ENCODE data around the gene B3GALT5.

B3GALT5 gene

DNA sequence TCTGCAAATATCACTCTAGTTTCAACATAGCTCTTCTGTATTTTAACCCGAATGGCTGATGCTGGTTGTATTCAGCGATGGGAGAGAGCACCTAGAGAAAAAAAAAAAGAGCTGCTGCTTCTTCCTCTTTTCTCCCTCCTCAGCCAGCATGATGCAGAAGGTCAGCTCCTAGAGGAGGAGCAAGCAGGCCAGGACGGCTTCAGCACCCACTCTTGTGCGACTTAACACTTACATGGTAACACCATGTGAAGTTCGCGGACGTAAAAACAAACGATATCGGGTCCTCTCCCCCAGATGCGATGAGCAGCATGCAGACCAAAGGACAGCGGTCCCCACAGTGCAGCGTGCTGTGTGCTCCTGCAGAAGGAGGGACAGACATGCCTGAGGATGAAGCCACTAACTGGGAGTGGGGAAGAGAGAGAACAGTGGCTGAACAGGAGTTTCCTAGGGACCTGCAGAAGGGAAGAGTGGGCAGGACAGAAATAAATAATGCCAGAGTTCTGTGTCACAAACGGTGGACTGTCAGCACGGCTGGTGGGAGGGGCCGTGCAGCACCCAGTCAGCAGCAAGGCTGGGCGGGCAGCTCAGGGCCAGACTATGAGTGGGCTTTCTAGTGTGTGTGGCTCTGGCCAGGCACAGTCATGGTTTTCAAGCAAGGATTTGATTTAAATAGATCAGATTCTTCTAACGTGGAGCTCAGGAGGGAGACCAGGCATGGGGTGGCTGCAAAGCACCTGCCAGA, 11.4 kb upstream of the B3GALT5 start:
- peak overlapping the region; percentile 32 for H3K4me3 Mint-ChIP-seq
- peak; percentile 39 for DNase-seq

DNA sequence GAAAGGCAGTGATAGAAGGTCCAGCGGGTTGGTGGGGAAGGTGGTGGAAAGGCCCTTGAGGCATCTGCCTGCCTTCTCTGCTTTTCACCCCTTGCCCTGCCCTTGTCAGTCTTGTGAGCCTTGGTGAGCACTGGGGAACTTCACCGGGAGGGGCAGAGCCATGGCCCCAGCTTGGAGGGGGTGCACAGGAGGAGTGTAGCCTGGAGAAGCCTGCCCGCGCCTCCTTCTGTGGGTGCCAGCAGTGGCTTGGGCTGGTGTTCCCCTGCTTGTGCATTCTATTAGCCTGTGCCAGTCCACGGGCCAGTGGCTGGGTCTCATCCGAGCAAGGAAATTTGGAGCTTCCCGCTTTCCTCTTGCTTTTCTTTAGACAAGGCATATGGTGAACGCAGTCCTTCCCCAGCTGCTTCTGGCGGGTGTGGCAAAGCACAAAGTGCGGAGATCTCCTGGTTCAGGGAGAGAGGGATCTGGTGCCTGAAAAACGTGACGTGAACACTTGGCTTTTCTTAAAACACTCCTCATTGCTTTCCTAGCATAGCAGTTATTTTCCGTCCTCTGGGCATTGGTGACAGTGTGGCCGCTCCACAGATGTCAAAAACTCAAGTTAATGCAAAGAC, 10.6 kb upstream of the B3GALT5 start:
- H3K4me3 Mint-ChIP-seq = no peak overlapping the region
- no peaks in the 10 kb centered on the region for H3K9me3 Mint-ChIP-seq
- no peaks in the 10 kb centered on the region for H3K36me3 Mint-ChIP-seq (ENCODE audit: low read depth)
- H3K27me3 Mint-ChIP-seq (ENCODE audit: low read depth, poor library complexity) = peaks cover 3% of the 10 kb centered on the region
- H3K27ac Mint-ChIP-seq = no peak overlapping the region
- TF ChIP-seq, protein P1, sequence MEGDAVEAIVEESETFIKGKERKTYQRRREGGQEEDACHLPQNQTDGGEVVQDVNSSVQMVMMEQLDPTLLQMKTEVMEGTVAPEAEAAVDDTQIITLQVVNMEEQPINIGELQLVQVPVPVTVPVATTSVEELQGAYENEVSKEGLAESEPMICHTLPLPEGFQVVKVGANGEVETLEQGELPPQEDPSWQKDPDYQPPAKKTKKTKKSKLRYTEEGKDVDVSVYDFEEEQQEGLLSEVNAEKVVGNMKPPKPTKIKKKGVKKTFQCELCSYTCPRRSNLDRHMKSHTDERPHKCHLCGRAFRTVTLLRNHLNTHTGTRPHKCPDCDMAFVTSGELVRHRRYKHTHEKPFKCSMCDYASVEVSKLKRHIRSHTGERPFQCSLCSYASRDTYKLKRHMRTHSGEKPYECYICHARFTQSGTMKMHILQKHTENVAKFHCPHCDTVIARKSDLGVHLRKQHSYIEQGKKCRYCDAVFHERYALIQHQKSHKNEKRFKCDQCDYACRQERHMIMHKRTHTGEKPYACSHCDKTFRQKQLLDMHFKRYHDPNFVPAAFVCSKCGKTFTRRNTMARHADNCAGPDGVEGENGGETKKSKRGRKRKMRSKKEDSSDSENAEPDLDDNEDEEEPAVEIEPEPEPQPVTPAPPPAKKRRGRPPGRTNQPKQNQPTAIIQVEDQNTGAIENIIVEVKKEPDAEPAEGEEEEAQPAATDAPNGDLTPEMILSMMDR (IDR thresholded peaks at IDR 0.05) = no peak
- no peak for DNase-seq
- peaks cover 59% of the 10 kb centered on the region for H3K4me1 Mint-ChIP-seq

More for the DNA sequence above, 11.4 kb upstream of the B3GALT5 start:
- Mint-ChIP-seq H3K27me3 (ENCODE audit: low read depth, poor library complexity) (peaks cover 1% of the 10 kb centered on the region), H3K27ac (peak overlapping the region; percentile 15), H3K9me3 (no peaks in the 10 kb centered on the region), H3K4me1 (peaks cover 60% of the 10 kb centered on the region), H3K36me3 (ENCODE audit: low read depth) (no peaks in the 10 kb centered on the region)
- TF ChIP-seq, protein P1 (IDR thresholded peaks at IDR 0.05) = no peak

- Mint-ChIP-seq H3K27ac (no peak overlapping the region), H3K27me3 (ENCODE audit: low read depth, poor library complexity) (peaks cover 3% of the 10 kb centered on the region), H3K4me3 (no peak overlapping the region), H3K36me3 (ENCODE audit: low read depth) (no peaks in the 10 kb centered on the region), H3K9me3 (no peaks in the 10 kb centered on the region), H3K4me1 (peaks cover 53% of the 10 kb centered on the region)
- TF ChIP-seq, protein P1 (IDR thresholded peaks at IDR 0.05) = no peak
- no peak for DNase-seq
These were observed 9.9 kb upstream of the B3GALT5 start for GRCh38 chr21:39602793-39603192.

GRCh38 chr21:39604951-39605350, 7.8 kb upstream of the B3GALT5 start:
- no peak for DNase-seq
- Mint-ChIP-seq H3K4me1 (peaks cover 33% of the 10 kb centered on the region), H3K9me3 (no peaks in the 10 kb centered on the region), H3K36me3 (ENCODE audit: low read depth) (no peaks in the 10 kb centered on the region), H3K4me3 (no peak overlapping the region), H3K27ac (no peak overlapping the region), H3K27me3 (ENCODE audit: low read depth, poor library complexity) (peaks cover 10% of the 10 kb centered on the region)
- TF ChIP-seq, protein P1 (IDR thresholded peaks at IDR 0.05) = no peak

GRCh38 chr21:39610703-39611102, 2.0 kb upstream of the B3GALT5 start:
- TF ChIP-seq, protein P1 (IDR thresholded peaks at IDR 0.05) = no peak
- H3K27me3 Mint-ChIP-seq (ENCODE audit: low read depth, poor library complexity) = peaks cover 45% of the 10 kb centered on the region
- H3K36me3 Mint-ChIP-seq (ENCODE audit: low read depth) = no peaks in the 10 kb centered on the region
- peaks cover 47% of the 10 kb centered on the region for H3K4me1 Mint-ChIP-seq
- H3K27ac Mint-ChIP-seq = no peak overlapping the region
- H3K9me3 Mint-ChIP-seq = no peaks in the 10 kb centered on the region
- DNase-seq = no peak
- H3K4me3 Mint-ChIP-seq = no peak overlapping the region

Data from nephron progenitor cell (in vitro differentiated cells).